ENCODE data around the gene MON1B.
"Not testable (repeated sequence)": the region's sequence is repeated elsewhere in the genome, so short reads cannot be mapped to it uniquely, and the experiment has no call there.

MON1B gene

DNA sequence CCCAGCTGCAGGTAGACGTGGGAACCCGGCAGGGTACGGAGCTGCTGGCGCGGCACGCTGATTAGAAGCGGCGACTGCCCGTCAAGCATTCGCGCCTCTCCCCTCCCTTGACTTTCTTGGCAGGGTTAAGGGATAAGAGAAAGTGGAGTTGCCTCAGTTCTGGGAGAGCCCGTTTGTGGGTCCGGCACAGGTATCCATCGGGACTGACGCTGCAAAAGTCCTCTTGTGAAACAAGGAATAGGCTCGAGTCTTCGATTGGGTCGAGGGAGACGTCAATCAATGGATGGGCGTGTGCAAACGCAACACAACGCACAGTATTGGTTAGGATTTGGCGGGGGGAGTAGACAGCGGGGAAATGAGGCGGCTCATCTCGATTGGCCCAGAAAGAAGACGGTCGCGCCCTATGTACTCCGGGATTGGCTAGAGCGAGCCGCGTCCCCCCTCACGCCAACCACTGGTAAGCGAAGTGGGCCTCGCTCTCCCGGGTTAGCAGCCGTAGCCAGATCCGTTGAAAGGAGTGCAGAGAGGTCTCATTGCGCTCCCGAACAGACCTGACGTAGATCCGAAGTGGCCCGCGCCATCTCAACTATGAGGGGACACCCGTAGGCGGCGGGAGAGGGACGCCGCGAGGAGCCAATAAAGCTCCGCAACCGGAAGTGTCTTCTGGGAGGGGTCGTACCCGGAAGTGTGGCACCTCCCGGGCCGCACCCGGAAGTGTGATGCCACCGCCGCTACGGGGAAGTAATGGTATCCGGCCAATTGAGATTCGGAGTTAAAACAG lies at the start of gene MON1B:
TSS of gene MON1B (plus strand) at position 713 of the 781 bp plus-strand sequence. CDS start 296 bp downstream, outside the sequence.
- H3K4me3 ChIP-seq (ENCODE audit: low read depth, low read length): peak within 1 kb of the TSS; percentile 89

DNA sequence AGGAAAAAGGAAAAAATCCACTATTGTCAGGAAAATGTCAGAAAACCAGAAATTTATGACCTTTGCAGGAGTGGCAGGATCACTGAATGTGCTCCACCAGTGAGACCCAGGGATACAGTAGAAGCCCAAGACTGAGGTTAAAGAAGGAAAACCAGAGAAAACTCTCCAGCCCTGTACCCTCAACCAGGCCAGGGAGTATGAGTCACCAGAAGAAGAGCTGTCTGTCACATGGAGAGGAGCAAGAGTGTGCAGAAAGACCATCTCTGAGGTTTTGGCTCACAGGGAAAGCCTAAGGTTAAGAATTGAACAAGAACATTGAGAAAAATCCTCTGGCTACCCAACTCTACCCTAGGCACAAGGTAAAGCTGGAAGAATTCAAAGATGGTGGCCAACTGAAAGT lies 47.6 kb upstream of the MON1B start:
- no peak overlapping the region for H3K4me3 ChIP-seq (ENCODE audit: low read depth, low read length)

DNA sequence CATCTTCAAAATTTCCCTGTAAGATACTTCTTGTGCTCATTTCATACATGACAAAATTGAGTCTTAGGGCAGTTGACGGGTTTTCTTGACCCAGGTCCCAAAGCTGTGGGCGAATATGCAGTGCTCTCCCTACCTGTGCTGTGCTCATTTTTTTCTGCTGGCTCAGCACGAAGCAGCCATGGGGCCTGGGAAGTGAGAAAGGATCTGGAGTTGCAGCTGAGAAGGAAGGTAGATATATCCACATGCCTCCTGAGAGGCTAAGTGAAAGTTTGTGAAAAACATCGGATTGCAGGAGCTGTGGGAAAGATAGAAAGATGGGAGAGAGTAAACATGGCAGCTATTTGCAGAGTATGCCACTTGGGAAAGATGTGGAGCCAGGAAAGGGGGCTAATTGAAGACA lies 42.9 kb upstream of the MON1B start:
- H3K4me3 ChIP-seq (ENCODE audit: low read depth, low read length): no peak overlapping the region

DNA sequence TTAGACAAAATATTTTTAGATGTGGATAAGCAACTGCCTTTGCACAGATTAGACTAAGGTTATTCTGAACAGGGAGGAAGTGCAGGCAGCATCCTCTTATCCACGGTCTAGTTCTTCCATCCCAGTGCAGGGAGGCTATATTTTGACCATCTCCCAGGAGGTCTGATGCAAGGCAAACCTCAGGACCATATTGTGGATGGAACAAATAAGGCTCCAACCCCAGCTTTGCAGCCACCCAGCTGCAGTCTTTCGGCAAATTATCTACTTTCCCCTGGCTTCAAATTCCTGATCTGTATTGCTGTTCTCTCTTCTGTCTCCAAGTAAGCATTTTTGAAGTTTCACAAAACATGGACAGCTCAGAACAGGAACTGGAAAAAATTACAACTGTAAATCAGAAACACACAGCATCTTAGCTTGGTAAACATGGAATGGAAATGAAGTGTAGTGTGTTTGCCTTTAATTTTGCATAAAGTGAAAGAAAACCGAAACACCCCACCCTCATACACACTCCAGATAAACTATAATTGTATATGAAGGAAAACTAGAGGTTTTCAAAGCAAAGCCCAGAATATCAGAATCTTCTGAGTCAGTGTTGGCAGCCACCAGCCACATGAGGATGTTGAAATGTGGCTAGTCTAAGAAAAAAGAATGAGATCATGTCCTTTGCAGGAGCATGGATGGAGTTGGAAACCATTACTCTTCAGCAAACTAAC lies 33.5 kb upstream of the MON1B start:
- no peak overlapping the region for H3K4me3 ChIP-seq (ENCODE audit: low read depth, low read length)

DNA sequence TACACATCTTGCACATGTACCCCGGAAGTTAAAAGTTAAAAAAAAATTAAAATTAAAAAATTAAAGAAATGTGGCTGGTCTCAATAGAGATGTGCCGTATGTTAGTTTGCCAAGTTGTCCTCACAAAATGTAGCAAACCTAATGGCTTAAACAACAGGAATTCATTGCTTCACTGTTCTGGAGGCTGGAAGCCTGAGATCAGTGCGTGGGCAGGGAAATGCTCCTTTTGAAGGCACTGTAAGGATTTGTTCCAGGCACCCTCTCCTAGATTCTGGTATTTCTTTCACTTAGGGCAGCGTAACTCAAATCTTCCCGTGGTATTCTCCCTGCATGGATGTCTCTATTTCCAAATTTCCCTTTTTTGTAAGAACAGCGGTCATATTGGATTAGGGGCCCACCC lies 32.7 kb upstream of the MON1B start:
- H3K4me3 ChIP-seq (ENCODE audit: low read depth, low read length): no peak overlapping the region

DNA sequence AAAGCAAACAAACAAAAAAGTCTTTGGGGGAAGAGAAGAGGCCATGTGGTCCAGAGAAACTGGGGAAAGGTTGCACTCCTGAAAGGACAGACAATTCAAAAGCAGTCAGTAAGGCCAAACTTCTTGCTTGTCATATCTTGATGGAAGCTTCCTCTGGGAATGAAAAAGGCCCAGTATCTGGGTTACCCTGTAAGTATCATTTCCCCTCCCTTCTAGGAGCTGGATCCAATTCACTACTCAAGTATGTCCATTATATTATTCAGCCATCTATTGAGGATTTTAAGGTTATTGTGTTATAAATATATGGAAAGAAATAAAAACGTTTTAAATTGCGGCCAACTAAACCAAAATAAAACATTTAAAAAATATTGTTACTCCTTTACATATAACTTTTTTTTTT lies 26.0 kb upstream of the MON1B start:
- H3K4me3 ChIP-seq (ENCODE audit: low read depth, low read length): no peak overlapping the region

DNA sequence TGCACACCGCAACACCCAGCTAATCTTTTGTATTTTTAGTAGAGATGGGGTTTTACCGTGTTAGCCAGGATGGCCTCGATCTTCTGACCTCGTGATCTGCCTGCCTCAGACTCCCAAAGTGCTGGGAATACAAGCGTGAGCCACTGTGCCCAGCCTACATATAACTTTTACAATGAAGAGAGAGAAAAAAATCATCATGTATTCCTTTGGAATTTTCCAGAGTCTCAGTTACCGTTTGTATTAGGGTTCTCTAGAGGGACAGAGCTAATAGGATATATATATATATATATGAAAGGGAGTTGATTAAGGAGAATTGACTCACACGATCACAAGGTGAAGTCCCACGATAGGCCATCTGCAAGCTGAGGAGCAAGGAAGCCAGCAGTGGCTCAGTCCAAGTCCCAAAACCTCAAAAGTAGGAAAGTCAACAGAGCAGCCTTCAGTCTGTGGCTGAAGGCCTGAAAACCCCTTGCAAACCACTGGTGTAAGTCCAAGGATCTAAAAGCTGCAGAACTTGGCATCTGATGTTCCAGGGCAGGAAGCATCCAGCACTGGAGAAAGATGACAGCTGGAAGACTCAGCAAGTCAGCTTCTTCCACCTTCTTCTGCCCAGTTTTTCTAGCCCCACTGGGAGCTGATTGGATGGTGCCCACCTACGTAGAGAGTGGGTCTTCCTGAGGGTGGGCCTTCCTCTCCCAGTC lies 25.3 kb upstream of the MON1B start:
- H3K4me3 ChIP-seq (ENCODE audit: low read depth, low read length): not testable (repeated sequence)

DNA sequence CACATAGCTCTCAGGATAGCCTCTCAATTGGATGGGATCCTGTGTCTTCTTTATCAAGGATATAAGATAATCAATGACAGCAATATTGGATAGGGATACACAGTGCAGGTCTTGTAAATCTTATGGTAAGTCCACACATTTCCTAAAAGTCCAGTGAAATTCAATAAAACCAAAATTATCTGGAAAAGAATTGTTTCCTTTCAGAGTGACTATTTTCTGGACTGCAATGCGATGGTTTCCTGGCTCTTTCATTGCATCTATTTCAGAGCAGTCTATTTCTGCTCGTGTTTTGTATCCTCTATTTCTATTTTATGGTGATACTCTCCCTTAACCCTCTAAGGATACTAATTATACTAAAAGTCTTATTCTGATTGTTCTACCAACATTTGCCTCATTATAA lies 24.3 kb upstream of the MON1B start:
- no peak overlapping the region for H3K4me3 ChIP-seq (ENCODE audit: low read depth, low read length)

DNA sequence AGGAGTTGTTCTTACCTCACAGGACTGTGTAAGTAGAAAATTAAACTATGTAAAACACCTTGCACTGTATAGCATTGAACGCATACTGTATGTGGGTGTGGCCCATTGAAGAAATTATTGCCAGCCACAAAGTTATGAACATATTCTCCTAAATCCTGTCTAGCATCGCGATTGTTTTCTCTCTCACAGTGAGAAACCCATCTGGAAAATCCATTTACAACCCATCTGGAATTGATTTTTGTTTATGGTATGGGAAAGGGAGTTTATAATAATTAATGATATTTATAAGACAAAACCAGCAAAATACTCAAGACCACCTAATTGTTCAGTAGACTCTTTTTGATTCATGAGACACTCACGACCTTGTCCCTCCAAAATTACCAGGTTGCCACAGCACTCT lies 22.1 kb upstream of the MON1B start:
- no peak overlapping the region for H3K4me3 ChIP-seq (ENCODE audit: low read depth, low read length)

DNA sequence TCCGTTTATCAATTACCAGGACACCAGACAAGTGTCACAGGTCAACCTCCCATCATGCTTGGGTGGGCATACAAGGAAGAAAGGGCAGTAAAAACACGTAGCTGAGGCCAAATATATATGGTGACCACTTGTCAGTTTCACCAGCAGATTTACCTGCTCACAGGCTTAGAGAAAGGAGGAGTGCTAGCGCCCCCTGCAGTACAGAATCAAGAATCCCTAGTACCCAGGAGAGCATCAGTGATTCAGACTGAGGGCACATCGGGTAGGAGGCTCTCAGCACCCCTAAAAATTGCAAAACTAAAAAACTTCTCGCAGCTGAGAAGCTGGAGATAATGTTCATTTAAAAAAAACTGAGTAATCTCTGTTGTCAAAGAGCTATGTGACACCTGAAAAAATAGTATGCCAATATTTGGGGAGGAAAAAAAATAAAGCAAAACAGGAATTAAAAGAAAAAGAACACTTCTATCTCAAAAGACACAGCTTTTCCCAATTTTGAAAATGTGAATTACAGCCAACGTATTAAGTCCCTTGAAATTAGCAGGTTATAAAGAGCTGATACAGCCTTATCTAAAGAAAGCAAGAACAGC lies 21.2 kb upstream of the MON1B start:
- H3K4me3 ChIP-seq (ENCODE audit: low read depth, low read length): no peak overlapping the region

DNA sequence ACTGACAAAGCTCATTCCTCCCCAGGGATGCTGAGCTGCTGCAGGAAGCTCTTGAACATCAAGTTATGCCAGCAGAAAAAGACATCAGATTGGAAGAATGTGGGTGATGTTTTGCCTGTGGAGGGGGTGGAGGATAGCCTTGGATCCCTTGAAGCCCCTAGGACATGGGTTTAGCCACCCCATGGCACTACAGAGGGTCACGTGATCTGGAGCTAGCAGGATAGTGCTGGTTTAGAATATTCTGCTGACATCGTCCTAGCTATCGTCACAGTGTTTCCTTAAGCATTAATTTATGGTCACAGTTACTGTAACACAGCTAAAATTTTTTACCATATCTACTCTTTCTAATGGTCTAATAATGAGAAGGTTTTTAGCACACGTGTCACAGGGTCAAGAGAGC lies 20.2 kb upstream of the MON1B start:
- H3K4me3 ChIP-seq (ENCODE audit: low read depth, low read length): no peak overlapping the region

DNA sequence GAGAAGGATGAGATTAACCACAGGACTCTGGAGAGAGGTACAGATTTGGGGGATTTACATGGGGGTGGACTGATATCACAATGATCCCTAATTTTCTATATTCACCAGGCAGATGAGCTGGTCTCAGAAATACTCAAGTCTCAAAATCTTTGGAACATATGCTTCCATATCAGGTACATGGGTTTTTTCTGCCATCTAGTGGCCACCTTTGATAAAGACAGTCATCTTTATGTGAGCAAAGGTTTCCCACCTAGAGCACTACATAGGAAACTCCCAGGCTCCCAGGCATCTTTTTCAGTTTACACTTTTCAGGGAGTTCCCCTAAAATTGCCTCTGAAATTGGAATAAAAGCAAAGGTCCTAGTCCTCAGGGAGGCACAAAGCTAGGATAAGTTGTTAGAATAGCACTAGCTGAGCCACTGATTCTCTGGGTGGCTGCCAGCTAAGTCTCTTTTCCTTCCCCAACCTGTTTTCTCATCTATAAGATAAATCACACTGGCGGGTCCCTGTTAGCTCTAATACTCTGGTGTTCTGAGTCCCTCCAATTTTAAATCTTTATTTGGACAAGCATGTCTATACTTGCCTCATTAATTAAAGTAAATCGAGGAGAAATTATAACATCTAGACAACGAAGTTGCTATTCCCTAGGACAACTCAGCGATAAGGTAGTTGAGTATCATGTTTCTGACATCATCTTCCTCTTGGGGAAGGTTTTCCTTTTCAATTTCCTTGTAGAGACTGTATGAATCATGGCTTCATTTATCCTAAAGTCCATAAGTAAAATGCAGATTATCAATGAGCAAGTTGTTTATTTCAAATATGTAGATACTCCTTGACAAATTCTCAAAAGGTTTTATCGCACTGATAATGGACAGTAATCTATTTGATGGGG lies 19.0 kb upstream of the MON1B start:
- no peak overlapping the region for H3K4me3 ChIP-seq (ENCODE audit: low read depth, low read length)

DNA sequence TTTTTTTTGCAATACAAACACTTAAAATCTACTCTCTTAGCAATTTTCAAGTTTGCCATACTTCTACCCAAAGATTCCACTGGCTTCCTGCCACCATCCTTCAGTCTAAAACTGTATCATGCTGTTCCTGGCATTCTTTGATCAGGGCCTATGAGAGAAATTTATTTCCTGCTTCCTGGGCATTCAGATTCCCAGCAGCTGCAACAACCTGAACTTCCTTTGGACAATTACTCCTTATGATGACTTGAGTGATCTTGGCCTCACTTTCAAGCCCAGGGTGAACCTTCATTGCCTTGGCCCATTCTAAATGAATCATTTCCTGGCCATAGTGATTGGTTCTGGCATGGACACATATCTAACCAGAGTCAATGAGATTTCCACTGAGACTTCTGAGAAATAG lies 18.0 kb upstream of the MON1B start:
- no peak overlapping the region for H3K4me3 ChIP-seq (ENCODE audit: low read depth, low read length)

DNA sequence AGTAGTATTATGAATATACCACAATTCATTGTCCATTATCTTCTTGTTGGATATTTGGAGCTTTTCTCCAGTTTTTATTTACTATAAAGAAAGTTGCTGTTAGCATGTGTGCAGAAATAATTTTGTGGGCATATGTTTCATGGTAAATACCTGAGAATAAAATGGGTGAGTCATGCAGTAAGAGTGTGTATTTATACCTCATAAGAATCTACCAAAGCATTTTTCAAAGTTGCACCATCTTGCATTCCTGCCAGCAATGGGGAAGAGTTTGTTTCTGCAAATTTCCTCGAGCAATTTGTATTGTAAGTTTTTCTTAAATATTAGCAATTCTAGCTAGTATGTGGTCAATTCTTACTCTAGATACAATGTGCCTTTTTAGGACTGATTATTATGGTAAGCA lies 7.9 kb upstream of the MON1B start:
- no peak overlapping the region for H3K4me3 ChIP-seq (ENCODE audit: low read depth, low read length)

DNA sequence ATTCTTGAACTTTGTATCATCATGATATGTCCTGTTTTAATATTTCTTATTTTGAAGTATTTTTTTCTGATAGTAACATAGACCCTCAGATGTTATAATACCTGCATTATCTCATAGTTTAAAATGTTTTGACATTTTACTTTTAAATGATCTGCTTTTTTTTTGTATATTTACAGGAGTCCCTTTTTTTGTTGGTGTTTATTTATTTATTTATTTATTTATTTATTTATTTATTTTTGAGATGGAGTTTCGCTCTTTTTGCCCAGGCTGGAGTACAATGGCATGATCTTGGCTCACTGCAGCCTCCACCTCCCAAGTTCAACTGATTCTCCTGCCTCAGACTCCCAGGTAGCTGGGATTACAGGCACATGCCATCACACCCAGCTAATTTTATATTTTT lies 4.7 kb upstream of the MON1B start:
- not testable (repeated sequence) for H3K4me3 ChIP-seq (ENCODE audit: low read depth, low read length)

DNA sequence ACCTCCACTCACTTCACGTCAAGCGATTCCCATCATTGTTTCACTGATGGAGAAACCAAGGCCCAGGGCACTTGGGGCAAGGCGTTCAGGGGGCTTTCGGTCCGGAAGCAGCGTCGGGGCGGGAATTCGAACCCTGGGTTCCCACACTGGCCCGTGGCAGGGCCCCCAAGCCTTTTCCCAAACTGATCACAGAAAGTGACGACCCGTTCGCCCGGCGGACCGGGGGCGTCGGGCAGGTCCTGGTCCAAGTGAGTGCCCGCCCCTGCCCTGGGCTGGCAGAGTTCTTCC lies 856 bp upstream of the MON1B start:
- peak overlapping the region; percentile 89 for H3K4me3 ChIP-seq (ENCODE audit: low read depth, low read length)

DNA sequence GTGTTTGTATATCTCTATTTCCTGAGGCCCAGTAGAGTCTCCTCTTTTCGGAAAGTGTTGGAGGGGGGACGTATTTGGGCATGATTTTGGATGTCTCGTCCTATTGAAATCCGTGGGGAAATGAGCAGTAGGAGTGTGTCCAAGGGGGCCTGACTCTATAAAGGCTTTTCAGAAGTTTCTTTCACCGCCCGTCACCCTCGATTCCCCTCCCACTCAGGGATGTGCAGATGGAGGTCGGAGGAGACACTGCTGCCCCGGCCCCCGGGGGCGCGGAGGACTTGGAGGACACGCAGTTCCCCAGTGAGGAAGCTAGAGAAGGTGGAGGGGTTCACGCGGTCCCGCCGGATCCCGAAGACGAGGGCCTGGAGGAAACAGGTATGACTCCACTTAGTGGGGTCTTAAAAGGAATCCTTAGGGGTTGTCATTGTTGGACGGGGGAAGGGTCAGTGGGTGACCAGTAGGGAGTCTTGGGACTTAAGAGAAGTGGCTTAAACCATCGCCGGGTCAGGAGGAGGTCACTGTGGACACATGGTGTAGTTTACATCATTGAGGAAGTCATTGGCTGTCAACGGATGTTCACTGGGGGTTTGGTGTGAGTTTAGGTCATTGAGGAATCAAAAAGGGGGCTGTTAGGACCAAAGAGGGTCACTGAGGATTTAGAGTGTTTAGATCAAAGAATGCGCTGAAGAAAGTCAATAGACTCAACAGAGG lies 424 bp downstream of the MON1B start:
- H3K4me3 ChIP-seq (ENCODE audit: low read depth, low read length): peak overlapping the region; percentile 89

DNA sequence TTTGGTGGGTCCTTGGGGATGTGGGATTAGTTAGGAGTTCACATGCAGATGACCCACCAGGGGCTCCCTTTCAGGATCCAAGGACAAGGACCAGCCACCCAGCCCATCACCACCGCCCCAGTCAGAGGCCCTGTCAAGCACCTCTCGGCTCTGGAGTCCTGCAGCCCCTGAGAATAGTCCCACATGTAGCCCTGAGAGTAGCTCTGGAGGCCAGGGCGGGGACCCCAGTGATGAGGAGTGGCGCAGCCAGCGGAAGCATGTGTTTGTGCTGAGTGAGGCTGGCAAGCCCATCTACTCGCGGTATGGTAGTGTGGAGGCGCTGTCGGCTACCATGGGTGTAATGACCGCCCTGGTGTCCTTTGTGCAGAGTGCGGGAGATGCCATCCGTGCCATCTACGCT lies 2.4 kb downstream of the MON1B start:
- no peak overlapping the region for H3K4me3 ChIP-seq (ENCODE audit: low read depth, low read length)

DNA sequence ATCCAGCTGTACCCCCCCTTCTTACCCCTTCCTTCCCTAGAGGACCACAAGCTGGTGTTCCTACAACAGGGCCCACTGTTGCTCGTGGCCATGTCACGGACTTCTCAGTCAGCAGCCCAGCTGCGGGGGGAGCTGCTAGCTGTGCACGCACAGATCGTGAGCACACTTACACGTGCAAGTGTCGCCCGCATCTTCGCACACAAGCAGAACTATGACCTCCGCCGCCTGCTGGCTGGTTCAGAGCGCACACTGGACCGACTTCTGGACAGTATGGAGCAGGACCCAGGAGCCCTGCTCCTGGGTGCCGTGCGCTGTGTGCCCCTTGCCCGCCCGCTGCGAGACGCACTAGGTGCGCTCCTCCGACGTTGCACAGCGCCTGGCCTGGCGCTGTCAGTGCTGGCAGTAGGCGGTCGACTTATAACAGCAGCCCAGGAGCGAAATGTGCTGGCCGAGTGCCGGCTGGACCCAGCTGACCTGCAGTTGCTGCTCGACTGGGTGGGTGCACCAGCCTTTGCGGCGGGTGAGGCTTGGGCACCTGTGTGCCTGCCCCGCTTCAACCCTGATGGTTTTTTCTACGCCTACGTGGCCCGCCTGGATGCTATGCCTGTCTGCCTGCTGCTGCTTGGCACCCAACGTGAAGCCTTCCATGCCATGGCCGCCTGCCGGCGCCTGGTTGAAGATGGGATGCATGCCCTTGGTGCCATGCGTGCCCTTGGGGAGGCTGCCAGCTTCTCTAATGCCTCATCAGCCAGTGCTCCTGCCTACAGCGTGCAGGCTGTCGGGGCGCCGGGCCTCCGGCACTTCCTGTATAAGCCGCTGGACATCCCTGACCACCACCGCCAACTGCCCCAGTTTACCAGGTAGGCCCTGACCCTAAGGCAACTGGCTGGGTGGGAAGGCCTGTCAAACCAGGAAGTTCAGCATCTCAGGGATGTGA lies 3.6 kb downstream of the MON1B start:
- H3K4me3 ChIP-seq (ENCODE audit: low read depth, low read length): no peak overlapping the region
